GM12891 (cell line): ENCODE measurements around the gene EXOC6.

Source experiments
- PAX5 ChIP-seq: IDR thresholded peaks from 2 replicates; pipeline ENCODE4 v1.6.1; 2011; ENCODE audit warnings: low read length, moderate library complexity, mild to moderate bottlenecking; ENCODE audit not compliant: insufficient read depth, severe bottlenecking
- POLR2A ChIP-seq: IDR thresholded peaks from 2 replicates; pipeline ENCODE4 v1.6.1; 2011; ENCODE audit warnings: low read depth, low read length, control low read depth

- no peak for TF ChIP-seq POLR2A
- TF ChIP-seq PAX5 = no peak
Observed at GRCh38 chr10:93061594-93062513, 213.5 kb downstream of the EXOC6 start.
